Chondrocyte (in vitro differentiated cells): Measurements from ENCODE around the gene RAB5IF. TPM values are rescaled to one million over a fixed set of nuclear protein-coding genes. Genes with fewer than 3 reads are reported as not detected.
"Not testable (repeated sequence)": the region's sequence is repeated elsewhere in the genome, so short reads cannot be mapped to it uniquely, and the experiment has no call there.

Experiments used
- DNase-seq: peaks from one replicate; pipeline ENCODE4 v3.0.0; 2021; ENCODE audit warnings: mixed read lengths, low spot score
- H3K27ac Mint-ChIP-seq: one replicate; pipeline ENCODE4 v1.8.0; 2021; ENCODE audit warnings: mild to moderate bottlenecking, moderate library complexity, mixed read lengths; ENCODE audit not compliant: unreplicated experiment
- H3K27me3 Mint-ChIP-seq: 2 replicates; pipeline ENCODE4 v1.8.0; 2021; ENCODE audit warnings: low read depth, mixed read lengths
- H3K36me3 Mint-ChIP-seq: 2 replicates; pipeline ENCODE4 v1.8.0; 2021; ENCODE audit warnings: low read depth, mixed read lengths
- H3K4me1 Mint-ChIP-seq: 2 replicates; pipeline ENCODE4 v1.8.0; 2021; ENCODE audit warnings: low read depth, mild to moderate bottlenecking, mixed read lengths
- H3K4me3 Mint-ChIP-seq: one replicate; pipeline ENCODE4 v1.8.0; 2021; ENCODE audit warnings: mild to moderate bottlenecking, moderate library complexity, mixed read lengths; ENCODE audit not compliant: unreplicated experiment
- H3K9me3 Mint-ChIP-seq: 2 replicates; pipeline ENCODE4 v1.8.0; 2021; ENCODE audit warnings: low read depth, mixed read lengths
- CTCF ChIP-seq: fragments of 200-600 bp; sonication (generic); IDR thresholded peaks from 2 replicates; pipeline ENCODE4 v1.5.0; 2021; ENCODE audit warnings: antibody characterized with exemption, mild to moderate bottlenecking, moderate library complexity
- total RNA-seq: library from RNA; stranded (reverse); gene quantifications from 3 replicates; pipeline ENCODE4 v1.2.1, GENCODE V29; 2021

The RAB5IF gene
- total RNA-seq, 1 donor from 2014 or later: 71.5 TPM

- H3K9me3 Mint-ChIP-seq: no peaks in the 10 kb centered on the region
- peaks cover 3% of the 10 kb centered on the region for H3K36me3 Mint-ChIP-seq
- peaks cover 23% of the 10 kb centered on the region for H3K4me1 Mint-ChIP-seq
- H3K27me3 Mint-ChIP-seq: no peaks in the 10 kb centered on the region
- no peak for DNase-seq
- peak overlapping the region; percentile 89 for H3K4me3 Mint-ChIP-seq
- no peak for TF ChIP-seq CTCF
- H3K27ac Mint-ChIP-seq: peak overlapping the region; percentile 92
Observed at GRCh38 chr20:36604952-36605398, 604 bp upstream of the RAB5IF start.

- peaks cover 23% of the 10 kb centered on the region for H3K4me1 Mint-ChIP-seq
- peaks cover 3% of the 10 kb centered on the region for H3K36me3 Mint-ChIP-seq
- no peak for DNase-seq
- no peaks in the 10 kb centered on the region for H3K27me3 Mint-ChIP-seq
- no peaks in the 10 kb centered on the region for H3K9me3 Mint-ChIP-seq
- no peak for TF ChIP-seq CTCF
- peak overlapping the region; percentile 89 for H3K4me3 Mint-ChIP-seq
- H3K27ac Mint-ChIP-seq: peak overlapping the region; percentile 93
Observed at GRCh38 chr20:36606158-36607066, 833 bp downstream of the RAB5IF start.

- Mint-ChIP-seq H3K36me3 (peaks cover 9% of the 10 kb centered on the region), H3K27me3 (no peaks in the 10 kb centered on the region), H3K4me3 (peak overlapping the region; percentile 52), H3K9me3 (no peaks in the 10 kb centered on the region), H3K27ac (peak overlapping the region; percentile 63), H3K4me1 (peaks cover 23% of the 10 kb centered on the region)
- no peak for DNase-seq
- TF ChIP-seq CTCF: no peak
Observed at GRCh38 chr20:36607586-36608387, 2.2 kb downstream of the RAB5IF start.

- H3K4me1 Mint-ChIP-seq: peaks cover 23% of the 10 kb centered on the region
- not testable (repeated sequence) for DNase-seq, H3K27me3 Mint-ChIP-seq, H3K27ac Mint-ChIP-seq, H3K9me3 Mint-ChIP-seq, H3K4me3 Mint-ChIP-seq
- H3K36me3 Mint-ChIP-seq: peaks cover 11% of the 10 kb centered on the region
Observed at GRCh38 chr20:36608388-36608728, 2.8 kb downstream of the RAB5IF start.

GRCh38 chr20:36611625-36612024 lies 6.0 kb downstream of the RAB5IF start:
- Mint-ChIP-seq H3K4me3 (no peak overlapping the region), H3K27me3 (no peaks in the 10 kb centered on the region), H3K4me1 (peaks cover 13% of the 10 kb centered on the region), H3K27ac (no peak overlapping the region), H3K36me3 (peaks cover 17% of the 10 kb centered on the region), H3K9me3 (no peaks in the 10 kb centered on the region)
- TF ChIP-seq CTCF: no peak
- no peak for DNase-seq
